Measurements from ENCODE around the gene KLC1.
"Not testable (repeated sequence)": the region's sequence is repeated elsewhere in the genome, so short reads cannot be mapped to it uniquely, and the experiment has no call there.

KLC1 gene

GRCh38 chr14:103691655-103692054, 62.6 kb downstream of the KLC1 start:
- not testable (repeated sequence) for DNase-seq (ENCODE audit: low read depth)

DNA sequence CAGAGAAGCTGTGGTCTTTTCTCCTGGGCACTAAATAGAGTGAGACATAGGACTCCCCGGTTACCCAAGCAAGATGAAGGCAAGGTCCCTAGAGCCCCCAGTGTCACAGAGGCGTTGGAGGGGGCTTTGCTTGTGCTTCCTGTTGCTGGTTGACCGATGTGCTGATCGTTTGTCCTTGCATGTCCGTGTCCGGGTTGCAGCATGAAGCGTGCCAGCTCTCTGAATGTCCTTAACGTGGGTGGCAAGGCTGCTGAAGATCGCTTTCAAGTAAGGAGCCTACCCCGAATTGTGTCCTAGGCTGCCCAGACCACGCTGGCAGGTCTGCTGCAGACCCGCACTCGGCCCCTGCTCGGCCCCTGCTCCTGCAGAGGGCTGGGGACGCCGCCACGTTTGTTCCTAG, 63.1 kb downstream of the KLC1 start:
- no peak for DNase-seq (ENCODE audit: low read depth)

GRCh38 chr14:103692871-103693270, 63.9 kb downstream of the KLC1 start:
- DNase-seq (ENCODE audit: low read depth), result no peak

DNA sequence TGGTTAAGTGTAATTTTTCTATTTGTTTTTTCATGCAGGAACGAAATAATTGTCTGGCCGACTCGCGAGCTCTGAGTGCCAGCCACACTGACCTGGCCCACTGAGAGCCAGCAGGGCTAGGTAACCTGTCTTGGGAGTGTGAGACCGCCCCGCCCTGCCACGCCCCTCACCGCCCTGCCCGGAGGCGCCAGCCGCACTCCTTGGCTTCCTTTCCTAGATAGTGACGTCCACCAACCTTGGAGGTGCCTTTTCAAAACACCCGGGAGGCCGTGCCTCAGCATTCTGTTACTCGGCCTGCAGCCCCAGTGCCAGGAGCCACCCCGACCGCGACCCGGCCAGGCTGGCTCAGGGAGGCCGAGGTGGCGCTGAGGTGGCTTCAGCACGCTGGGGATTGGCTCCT, 64.5 kb downstream of the KLC1 start:
- DNase-seq (ENCODE audit: low read depth), result no peak

GRCh38 chr14:103694572-103695026, 65.6 kb downstream of the KLC1 start:
- no peak for DNase-seq (ENCODE audit: low read depth)

DNA sequence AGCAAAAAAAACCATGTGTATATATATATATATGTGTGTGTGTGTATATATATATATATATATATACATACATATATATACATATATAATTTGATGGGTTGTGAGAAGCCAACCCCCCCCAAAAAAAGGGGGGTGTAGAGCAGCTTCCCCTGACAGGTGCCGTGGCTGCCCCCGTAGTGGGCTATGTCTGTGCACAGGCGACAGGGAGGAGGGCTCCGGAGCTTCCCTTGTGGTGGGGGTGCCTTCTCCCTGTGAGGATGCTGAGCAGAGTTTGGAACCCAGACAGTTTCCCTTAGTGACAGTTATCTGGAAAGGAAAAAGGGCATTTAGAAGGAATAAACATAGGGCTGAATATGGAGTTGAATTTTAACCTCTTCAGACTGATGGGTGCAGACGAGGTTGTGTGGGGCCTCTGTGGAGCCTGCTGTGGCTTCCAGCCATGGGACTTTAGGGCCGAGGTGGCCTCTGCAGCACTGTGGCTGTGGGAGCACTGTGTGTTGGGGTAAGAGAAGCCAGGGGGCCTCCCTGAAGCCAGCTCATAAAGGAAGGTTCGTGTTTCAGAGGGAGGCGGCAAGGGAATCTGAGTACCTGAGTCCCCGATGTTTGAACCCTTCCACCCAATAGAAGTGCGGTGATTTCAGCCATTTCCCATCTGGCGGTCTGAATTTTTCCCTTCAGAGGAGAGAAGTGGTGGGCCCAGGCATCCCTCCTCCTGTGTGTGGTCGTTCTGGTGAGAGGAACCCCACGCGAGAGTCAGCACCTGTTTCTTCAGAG, 66.5 kb downstream of the KLC1 start:
- DNase-seq (ENCODE audit: low read depth), result no peak

DNA sequence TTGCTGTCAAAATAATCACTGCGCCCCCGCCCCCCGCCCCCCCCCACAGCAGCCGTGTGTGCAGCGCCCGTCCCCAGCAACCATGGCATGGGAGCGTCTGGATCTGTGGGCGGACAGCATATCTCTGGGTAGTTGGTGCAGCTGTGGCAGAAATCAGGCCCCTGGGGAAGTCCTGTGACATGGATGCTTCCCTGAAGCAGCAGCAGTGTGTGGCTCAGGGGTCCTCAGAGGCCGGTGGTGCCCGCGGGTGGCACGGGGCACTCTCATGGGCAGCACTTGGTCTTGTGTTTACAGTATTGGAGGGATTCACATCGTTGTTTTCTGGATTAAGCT, 67.0 kb downstream of the KLC1 start:
- no peak for DNase-seq (ENCODE audit: low read depth)

GRCh38 chr14:103696466-103697071, 67.6 kb downstream of the KLC1 start:
- DNase-seq (ENCODE audit: low read depth), result no peak

DNA sequence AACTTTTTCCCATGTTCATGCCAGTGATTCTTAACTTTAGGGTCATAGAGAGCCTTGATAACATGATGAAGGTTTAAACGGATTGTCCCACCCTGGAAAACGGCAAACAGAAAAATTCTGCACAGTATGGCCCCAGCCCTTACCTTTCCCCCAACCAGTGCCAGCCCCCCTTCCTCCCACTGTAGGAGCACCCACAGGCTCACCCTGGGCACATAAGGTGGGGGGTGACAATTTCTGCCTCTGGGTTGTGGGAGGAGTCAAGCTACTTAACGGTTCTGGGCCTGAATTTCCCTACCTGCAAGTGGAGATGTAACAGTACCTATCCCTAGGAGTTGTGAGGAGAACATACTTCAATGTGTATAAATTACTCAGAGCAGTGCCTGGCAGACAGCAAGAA, 68.2 kb downstream of the KLC1 start:
- no peak for DNase-seq (ENCODE audit: low read depth)

DNA sequence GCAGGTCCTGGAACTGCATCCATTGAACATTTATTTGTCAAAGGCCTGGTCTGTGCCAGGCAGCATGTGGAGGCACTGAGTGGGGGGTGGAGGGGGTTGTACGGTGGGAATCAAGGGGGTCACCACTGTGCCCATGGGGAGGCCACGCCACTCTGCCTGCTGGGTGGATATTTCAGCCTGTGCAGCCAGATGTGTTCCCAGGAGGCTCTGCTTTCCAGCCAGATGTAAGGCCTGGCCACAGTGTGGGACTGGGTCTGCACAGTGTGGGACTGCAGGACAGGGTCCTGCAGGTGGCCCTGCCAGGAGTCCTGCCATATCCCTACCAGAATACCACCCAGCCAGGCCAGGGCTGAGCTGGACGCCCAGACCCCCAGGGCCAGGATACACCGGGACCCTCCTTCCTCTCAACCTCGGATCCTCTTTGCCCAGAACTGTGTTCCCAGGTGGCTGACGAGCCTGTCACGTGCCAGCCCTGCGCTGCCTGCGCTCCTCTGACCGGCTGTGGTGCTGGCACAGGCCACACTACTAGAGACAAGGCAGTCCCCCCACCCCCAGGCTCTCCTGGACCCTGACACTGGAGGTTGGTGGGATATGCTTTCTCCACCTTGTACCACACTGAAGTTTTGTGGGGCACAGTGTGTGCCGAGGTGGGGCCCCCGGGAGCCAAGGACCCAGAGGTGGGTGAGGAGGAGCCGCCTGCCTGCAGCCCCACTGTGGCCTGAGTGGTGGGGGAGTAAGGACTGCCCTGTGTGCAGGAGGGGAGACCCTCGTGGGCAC, 68.8 kb downstream of the KLC1 start:
- no peak for DNase-seq (ENCODE audit: low read depth)

GRCh38 chr14:103698380-103699260, 69.6 kb downstream of the KLC1 start:
- DNase-seq (ENCODE audit: low read depth), result no peak

DNA sequence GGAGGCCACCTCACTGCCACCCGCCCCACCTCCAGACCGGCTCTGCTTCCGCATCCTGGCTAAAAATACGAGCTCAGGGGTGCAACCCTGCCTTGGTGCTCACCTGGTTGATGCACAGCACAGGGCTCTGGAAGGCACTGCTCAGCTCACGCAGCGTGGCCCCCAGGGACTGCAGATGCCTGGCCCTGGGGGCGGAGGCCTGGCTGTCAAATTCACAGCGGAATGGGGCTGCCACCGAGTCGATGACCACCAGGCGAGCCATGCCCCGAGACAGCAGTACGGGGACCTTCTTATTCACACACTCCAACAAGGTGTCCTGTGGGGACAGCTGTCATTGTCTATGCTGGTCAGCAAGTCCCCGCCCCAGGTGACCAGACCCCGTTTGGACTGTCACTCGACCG, 70.2 kb downstream of the KLC1 start:
- no peak for DNase-seq (ENCODE audit: low read depth)

DNA sequence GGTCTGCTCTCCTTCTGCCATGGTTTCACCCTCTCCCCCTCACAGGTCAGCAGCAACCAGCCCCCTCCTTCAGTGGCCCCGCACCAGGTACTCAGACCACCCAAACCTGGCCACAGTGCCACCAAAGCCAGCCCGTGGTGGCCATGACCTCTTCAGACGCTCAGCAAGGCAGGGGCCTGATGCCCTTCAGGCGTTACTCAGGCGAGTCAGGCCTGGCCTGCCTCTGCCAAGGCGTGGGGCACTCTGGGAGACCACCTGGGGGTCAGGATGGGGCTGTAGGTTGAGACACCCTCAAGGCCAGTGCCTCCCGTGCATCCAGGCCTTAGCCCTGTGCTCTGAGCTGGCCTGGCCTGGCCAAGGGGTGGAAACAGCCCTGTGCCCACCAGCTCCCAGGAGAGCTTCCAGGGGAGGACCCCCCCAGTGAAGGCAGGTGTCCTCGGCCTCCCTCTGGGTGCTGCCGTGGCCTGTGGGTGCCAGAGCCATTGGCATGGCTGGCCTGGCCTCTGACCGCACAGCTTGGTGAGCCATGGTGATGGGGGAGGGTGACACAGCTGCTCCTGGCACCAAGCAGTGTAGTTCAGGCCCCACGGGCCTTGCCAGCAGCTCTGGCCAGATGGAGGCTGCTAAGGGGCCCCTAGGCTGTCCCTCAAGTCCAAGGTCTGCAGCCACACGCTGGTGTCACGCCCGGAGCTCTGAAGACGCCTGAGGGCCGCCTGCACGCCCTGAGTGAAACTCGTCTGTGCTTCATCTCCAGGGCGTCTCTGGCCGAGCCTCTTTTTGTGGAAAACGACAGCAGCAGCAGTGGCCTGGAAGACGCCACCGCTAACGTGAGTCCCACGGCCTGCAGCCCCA, 71.1 kb downstream of the KLC1 start:
- DNase-seq (ENCODE audit: low read depth), result no peak

DNA sequence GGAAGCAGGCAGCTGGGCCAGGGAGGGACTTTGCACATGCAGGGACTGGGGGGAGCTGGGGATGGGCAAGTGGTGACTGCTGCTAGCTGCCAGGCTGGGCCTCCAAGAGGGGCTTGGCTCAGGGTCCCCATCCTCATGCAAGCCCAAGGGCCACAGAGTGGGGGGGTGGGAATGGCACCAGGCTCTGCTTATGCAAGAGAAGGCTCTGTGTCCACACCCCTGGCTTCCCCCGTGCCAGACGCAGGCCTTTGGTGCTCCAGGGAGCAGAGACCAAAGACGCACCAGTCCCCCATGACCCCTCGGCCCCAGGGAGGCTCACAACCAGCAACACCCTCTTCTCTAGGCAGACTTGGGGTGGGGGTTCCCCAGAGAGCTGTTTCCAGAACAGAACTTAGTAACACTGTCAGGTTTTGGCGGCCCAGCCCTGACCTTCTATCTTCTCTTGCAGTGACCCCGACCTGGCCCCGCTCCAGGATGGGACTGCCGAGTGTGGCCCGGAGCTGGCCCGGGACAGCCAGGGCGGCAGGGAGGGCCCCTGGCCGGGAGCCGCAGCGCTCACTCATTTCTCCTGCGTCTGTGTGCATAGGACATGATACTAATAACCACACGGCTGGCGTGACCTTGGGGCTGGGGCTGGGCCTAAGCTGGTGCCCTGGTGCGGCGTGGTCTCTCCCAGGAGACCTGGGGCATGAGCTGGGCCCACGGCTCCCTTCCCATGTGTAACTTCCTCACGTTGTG, 71.9 kb downstream of the KLC1 start:
- DNase-seq (ENCODE audit: low read depth), result no peak

- DNase-seq (ENCODE audit: low read depth), result no peak
These were observed 73.1 kb downstream of the KLC1 start for GRCh38 chr14:103702095-103702494.

DNA sequence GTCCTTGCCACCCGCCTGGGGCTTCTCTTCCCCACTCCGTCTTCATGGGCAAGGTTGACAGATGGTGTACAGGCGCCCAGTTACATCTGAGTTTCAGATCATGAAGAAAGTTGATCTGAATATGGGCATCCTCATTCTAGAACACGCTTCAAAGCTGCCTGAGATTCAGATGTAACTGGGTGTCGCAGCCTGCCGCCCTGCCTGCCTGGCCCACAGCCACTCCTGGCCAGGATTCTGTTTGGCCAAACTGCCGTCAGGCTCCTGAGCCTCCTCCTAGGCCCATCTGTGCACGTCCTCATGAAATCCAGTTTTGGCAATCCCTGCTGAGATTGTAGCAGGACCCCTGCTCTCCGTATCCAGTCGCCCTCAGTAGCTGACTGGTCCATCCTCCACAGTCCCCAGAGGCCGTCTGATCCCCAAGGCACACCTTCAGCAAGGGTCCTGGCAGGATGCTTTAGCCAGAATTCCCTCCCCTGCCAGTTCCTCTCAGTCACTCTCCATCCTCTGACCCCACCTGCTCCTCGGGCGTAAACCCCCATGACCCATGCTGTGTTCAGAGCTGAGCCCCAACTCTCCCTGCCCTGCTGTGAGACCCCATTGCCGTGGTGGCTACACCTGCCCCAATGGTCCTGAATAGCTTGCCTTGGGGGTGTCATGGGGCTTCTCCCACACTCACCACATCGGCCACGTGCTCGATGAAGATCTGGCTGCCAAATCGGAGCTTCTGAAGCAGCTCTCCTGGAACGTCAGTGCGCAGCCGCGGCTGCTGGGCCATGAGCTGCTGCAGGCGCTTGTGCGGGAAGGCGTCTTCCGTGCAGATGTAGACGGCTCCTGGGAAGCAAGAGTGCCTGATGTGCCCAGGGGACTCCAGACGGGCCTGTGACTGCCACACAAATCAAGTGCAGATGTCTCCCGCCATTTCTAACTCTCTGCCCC, 73.8 kb downstream of the KLC1 start:
- DNase-seq (ENCODE audit: low read depth), result no peak

DNA sequence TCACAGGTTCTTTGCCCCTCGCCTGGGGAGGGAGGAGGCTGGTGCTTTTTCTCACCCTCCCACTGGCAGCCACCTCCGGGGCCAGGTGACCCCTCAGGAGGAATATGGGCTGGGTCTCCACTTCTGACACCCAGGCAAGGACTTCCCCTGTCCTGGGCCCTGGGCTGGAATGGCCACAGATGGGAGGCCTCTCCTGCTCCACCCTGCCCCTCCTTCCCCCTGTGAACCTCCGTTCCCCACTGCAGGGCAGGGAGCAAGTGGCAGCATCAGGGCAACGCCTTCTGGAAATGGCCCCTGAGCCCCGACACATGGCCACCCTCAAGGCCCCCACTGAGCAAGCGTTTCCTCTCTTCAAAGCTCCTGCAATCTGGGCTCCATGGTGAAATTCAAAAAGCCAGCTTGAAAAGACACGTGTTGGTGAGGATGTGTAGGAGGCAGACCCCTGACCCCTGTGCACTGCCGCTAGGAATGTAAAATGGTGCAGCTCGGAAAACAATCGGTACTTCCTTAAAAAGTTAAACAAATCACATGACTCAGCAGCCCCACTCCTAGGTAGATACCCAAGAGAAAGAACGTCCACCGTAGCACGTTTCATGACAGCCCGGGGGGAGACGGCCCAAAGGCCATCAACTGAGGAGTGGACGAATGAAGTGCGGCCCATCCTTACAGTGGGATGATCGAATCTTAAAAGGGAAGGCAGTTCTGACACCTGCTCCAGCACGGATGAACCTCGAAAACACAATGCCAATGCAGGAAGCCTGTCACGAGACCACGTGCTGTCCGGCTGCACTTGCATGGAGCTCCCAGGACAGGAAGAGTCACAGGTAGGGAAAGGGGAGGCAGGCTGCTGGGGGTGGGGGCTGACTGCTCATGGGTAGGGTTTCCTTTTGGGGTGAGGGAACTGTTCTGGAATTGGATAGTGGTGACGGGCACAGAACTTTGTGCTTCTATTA, 74.7 kb downstream of the KLC1 start:
- no peak for DNase-seq (ENCODE audit: low read depth)

- DNase-seq (ENCODE audit: low read depth), result no peak
These were observed 75.7 kb downstream of the KLC1 start for GRCh38 chr14:103704708-103705107.

Measured in GM04504 (cell line).